Kidney epithelial cell (primary cell): ENCODE results near the gene RSBN1. TPM values are rescaled to one million over a fixed set of nuclear protein-coding genes. Genes with fewer than 3 reads are reported as not detected.
"Not testable (repeated sequence)": the region's sequence is repeated elsewhere in the genome, so short reads cannot be mapped to it uniquely, and the experiment has no call there.

Source experiments
- DNase-seq: peaks from one replicate; pipeline ENCODE4 v3.0.0-alpha.2; 2010; ENCODE audit warnings: low read depth
- H3K27me3 ChIP-seq: 2 replicates; pipeline ENCODE4 v1.6.0; 2011; ENCODE audit warnings: low read length; ENCODE audit not compliant: control insufficient read depth, insufficient read depth
- H3K36me3 ChIP-seq: 2 replicates; pipeline ENCODE4 v1.5.1; 2011; ENCODE audit warnings: low read length; ENCODE audit not compliant: control insufficient read depth, insufficient read depth
- H3K4me3 ChIP-seq: 2 replicates; pipeline ENCODE4 v1.5.1; 2011; ENCODE audit warnings: low read depth, mild to moderate bottlenecking, control low read depth, low read length
- total RNA-seq: library from RNA; depleted of rRNA; stranded (reverse); fragments of >200 nt; gene quantifications from 2 replicates; pipeline ENCODE4 v1.2.3, GENCODE V29; 2015
- TF ChIP-seq, protein P1 (sequence below): IDR thresholded peaks from 2 replicates; pipeline ENCODE4 v1.5.1; 2011; ENCODE audit warnings: mild to moderate bottlenecking, moderate library complexity, low read length, control low read depth, inconsistent platforms; ENCODE audit not compliant: insufficient read depth, poor library complexity, severe bottlenecking

Gene RSBN1
- total RNA-seq, 1 donor from 2014 or later = 10.2 TPM

DNA sequence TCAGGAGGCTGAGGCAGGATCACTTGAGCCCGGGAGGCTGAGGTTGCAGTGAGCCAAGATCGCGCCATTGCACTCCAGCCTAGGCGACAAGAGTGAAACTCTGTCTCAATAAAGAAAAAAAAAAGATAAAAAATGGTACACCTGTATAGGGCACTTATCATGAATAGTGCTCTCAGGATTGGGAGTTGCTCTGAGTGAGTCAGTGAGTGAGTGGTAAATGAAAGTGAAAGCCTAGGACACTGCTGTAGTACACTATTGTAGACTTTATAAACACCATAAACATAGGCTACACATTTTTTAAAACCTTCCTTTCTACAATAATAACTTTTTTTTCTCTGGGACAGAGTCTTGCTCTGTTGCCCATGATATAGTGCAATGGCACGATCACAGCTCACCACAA lies 69.8 kb downstream of the RSBN1 start:
- no peaks in the 10 kb centered on the region for H3K27me3 ChIP-seq
- H3K4me3 ChIP-seq = no peak overlapping the region
- TF ChIP-seq, protein P1, sequence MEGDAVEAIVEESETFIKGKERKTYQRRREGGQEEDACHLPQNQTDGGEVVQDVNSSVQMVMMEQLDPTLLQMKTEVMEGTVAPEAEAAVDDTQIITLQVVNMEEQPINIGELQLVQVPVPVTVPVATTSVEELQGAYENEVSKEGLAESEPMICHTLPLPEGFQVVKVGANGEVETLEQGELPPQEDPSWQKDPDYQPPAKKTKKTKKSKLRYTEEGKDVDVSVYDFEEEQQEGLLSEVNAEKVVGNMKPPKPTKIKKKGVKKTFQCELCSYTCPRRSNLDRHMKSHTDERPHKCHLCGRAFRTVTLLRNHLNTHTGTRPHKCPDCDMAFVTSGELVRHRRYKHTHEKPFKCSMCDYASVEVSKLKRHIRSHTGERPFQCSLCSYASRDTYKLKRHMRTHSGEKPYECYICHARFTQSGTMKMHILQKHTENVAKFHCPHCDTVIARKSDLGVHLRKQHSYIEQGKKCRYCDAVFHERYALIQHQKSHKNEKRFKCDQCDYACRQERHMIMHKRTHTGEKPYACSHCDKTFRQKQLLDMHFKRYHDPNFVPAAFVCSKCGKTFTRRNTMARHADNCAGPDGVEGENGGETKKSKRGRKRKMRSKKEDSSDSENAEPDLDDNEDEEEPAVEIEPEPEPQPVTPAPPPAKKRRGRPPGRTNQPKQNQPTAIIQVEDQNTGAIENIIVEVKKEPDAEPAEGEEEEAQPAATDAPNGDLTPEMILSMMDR = no peak
- no peak for DNase-seq
- H3K36me3 ChIP-seq = no peaks in the 10 kb centered on the region

DNA sequence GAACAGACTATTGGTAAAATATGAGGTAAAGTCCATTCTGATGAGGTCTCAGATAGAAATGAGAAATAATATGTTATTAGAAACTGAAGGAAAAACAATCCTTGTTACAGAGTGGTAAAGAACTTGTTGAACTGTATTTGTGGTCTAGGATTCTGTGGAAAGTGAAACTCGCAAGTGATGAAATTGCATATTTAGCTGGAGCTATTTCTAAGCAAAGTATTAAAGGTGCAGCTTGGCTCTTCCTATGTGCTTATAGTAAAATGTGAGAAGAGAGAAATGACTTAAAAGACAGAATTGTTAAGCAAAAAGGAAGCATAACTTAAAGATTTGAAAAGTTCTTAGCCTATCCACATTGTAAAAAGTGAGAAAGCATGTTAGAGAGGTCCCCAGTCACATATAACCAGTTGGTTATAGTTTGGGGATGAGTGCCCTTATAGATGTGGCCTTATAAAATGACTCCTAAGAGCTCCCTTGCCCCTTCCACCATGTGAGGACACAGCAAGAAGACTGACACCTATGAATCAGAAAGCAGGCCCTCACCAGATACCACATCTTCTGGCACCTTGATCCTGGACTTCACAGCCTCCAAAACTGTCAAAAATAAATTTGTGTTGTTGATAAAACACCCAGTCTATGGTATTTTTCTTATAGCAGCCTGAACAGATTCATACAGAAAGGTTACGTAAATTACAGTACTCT lies 77.8 kb downstream of the RSBN1 start:
- TF ChIP-seq, protein P1 = no peak
- Histone ChIP-seq H3K4me3 (no peak overlapping the region), H3K27me3 (no peaks in the 10 kb centered on the region), H3K36me3 (no peaks in the 10 kb centered on the region)
- no peak for DNase-seq

DNA sequence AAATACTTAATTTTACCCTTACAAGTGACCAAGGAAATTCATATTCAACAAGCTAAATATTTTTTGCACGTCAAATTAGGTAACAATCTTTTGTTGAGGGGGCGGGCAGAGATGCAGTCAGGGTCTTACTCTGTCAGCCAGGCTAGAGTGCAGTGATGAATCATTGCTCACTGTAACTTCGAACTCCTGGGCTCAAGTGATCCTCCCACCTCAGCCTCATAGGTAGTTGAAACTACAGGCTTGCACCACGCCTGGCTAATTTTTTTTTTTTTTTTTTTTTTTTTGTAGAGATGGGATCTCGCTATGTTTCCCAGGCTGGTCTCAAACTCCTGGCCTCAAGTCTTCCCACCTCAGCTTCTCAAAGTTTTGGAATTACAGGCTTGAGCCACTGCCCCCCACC lies 79.5 kb downstream of the RSBN1 start:
- Histone ChIP-seq H3K27me3 (no peaks in the 10 kb centered on the region), H3K4me3 (no peak overlapping the region), H3K36me3 (no peaks in the 10 kb centered on the region)
- no peak for DNase-seq
- TF ChIP-seq, protein P1 = no peak

DNA sequence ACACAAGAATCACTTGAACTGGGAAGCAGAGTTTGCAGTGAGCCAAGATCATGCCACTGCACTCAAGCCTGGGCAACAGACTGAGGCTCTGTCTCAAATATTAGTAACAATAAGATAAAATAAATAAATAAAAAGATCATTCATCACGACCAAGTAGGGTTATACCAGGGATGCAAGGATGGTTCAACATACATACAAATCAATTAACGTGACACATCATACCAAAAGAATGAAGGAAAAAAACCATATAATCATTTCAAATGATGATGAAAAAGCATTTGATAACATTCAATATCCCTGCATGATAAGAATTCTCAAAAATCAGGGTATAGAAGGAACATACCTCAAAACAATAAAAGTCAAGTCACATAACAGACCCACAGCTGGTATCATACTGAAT lies 91.3 kb downstream of the RSBN1 start:
- Histone ChIP-seq H3K4me3 (no peak overlapping the region), H3K36me3 (no peaks in the 10 kb centered on the region)
- TF ChIP-seq, protein P1 = no peak

DNA sequence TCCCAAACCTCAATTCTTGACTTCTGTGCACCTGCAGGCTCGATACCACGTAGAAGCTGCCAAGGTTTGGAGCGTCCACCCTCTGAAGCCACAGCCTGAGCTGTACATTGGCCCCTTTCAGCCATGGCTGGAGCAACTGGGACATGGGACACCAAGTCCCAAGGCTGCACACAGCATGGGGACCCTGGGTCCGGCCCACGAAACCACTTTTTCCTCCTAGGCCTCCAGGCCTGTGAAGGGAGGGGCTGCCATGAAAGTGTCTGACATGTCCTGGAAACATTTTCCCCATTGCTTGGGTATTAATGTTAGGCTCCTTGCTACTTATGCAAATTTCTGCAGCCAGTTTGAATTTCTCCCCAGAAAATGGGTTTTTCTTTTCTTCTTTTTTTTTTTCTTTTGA lies 93.7 kb downstream of the RSBN1 start:
- not testable (repeated sequence) for H3K36me3 ChIP-seq, DNase-seq, H3K27me3 ChIP-seq, H3K4me3 ChIP-seq

More for the DNA sequence above, 91.3 kb downstream of the RSBN1 start:
- no peaks in the 10 kb centered on the region for H3K27me3 ChIP-seq
- no peak for DNase-seq

DNA sequence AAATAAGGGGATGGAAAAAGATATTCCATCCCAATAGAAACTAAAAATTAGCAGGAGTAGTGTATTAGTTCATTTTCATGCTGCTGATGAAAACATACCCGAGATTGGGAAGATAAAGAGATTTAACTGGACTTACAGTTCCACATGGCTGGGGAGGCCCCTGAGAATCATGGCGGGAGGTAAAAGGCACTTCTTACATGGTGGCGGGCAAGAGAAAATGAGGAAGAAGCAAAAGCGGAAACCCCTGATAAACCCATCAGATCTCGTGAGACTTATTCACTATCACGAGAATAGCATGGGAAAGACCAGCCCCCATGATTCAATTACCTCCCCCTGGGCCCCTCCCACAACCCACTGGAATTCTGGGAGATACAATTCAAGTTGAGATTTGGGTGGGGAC lies 94.8 kb downstream of the RSBN1 start:
- H3K36me3 ChIP-seq, H3K4me3 ChIP-seq, H3K27me3 ChIP-seq, DNase-seq: not testable (repeated sequence)

DNA sequence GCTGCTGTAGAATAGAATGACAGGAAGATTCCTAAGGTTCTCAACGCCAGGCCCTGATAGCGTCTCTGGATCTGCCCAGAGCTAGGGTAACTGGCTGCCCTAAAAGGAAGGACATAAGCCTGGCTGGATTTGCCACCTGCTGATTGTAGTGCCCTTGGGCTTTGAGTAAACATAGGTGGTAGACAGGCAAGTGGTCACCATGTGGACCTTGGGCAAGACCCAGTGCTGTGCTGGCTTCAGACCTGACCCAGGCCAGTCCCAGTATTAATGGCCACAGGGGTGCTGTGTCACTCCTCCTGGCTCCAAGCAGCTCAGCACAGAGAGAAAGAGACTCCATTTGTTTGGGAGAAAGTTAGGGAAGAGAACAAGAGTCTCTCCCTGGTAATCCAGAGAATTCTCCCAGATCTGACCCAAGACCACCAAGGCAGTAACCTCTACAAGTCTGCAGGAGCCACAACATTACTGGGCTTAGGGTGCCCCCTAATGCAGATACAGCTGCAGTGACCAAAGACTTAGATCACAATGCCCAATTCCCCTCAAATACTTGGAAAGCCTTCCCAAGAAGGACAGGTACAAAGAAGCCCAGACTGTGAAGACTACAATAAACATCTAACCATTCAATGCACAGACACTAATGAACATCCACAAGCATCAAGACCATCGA lies 97.5 kb downstream of the RSBN1 start:
- H3K27me3 ChIP-seq = no peaks in the 10 kb centered on the region
- no peak overlapping the region for H3K4me3 ChIP-seq
- TF ChIP-seq, protein P1 = no peak
- no peak for DNase-seq
- no peaks in the 10 kb centered on the region for H3K36me3 ChIP-seq
